GM18526 (cell line): ENCODE results near the gene KRT80.

Experiments used
- POLR2A ChIP-seq: IDR thresholded peaks from 3 replicates; pipeline ENCODE4 v1.6.1; 2011; ENCODE audit not compliant: insufficient read length; ENCODE audit errors: extremely low read depth

KRT80 gene

DNA sequence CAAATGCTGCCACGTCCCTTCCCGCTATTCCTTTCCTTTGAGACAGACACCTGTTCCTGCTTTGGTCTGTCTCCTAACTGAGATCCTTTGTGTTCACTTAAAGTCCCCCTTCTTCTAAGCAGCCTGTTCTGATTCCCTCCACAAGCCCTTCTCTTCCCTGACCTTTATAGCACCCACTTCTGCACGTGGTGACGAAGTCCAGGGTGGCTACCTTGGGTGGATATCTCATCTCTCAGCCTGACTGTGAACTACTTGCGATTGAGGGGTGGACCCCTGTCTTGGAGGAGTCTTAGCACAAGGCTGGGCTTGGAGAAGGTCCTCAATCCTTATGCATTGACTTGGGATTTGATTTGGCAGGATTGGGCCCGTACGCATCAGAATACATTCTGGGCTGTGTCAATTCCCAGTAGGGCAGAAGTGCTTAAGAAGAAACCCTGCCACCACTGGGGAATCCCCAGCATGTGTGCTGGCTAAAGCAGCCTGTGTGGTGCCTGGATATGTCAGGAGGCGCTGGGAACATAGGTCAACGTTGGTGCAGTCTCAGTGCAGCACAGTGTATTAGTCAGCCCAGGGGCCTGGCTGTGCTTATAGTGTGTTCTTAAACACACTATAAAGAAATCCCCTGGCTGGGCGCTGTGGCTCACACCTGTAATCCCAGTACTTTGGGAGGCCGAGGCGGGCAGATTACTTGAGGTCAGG lies 23.6 kb downstream of the KRT80 start:
- TF ChIP-seq POLR2A = no peak

DNA sequence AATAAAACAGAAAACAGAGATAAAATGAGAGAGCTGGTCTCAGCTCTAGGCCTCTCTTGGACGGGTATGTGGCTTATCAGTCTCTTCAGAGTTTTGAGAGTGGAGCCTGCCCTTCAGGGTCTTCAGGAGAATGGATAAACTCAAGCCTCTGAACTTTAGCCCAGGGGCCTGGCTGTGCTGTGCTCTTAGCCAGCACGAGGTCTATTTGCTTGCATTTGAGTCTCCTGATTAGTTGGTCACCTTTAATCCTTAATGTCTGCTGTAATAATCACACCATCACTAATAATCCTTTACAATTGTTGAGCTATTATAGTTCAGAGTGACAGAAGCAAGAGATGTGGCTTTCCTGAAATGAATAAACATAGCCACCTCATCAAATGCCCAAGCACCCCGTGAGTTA lies 24.3 kb downstream of the KRT80 start:
- TF ChIP-seq POLR2A = no peak

DNA sequence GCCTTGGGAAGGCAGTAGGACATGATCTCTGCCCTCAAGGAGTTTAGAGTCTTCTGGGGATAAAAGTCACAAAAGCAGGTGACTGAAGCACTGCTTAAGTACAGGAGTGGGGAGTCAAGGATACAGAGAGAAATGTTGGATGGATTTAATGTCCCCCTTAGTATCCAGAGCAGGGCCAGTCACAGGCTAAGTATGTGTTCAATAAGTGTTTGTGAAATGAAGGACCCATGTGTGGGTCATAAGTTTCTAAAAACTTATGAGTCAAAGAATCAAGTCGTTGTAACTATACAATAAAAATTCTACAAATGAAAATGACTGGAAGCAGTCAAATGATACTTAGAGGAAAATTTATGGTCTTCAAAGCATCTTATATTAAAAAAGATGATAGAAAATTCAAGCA lies 25.1 kb downstream of the KRT80 start:
- TF ChIP-seq POLR2A = no peak

DNA sequence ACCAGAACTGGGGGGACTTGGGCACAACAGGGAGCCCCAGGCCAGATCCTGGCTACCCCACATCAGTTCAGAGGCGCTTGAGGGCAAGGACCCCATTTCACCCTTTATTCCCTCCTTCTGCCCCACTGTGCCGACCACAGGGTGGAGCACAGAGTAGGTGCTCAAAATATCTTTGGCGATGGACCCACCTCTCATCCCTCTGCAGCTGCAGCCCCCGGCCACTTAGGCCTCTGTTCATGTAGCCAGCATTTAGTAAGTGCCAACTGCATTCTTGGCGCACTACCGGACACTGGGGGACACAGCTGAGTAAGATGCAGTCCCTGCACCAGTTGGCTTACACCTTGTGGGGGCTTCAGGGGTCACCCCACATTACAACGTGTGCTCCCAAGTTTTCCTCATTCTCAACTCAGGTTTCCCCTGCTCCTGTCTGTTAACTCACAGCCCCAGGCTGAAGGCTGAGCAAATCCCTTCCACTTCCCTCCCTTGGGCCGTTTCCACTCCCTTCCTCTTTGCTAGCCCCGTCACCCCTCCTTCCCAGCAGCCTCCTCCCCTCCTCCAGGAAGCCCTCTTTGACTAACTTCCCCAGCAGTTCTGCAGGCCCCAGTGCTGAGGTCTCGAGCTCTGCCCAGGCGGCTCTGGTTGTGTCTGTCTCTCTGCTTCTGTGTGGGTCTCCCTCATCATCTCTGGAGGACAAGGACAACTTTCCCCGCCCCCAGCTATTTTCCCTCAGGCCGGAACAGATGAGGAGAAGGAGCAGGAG lies 26.5 kb downstream of the KRT80 start:
- no peak for TF ChIP-seq POLR2A

DNA sequence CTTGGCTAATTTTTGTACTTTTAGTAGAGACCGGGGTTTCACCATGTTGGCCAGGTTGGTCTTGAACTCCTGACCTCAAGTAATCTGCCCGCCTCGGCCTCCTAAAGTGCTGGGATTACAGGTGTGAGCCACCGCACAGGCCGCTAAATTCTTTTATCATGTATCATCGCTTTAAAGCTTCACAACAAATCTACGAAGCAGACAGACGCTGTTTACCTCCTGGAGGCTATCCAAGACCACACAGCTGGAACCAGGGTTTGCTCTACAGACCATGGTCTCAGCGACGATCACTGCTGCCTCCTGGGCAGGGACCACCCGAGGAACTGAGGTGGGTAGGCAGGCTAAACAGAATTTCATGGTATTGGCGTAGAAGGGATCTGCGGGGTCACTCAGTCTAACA lies 27.2 kb downstream of the KRT80 start:
- no peak for TF ChIP-seq POLR2A

DNA sequence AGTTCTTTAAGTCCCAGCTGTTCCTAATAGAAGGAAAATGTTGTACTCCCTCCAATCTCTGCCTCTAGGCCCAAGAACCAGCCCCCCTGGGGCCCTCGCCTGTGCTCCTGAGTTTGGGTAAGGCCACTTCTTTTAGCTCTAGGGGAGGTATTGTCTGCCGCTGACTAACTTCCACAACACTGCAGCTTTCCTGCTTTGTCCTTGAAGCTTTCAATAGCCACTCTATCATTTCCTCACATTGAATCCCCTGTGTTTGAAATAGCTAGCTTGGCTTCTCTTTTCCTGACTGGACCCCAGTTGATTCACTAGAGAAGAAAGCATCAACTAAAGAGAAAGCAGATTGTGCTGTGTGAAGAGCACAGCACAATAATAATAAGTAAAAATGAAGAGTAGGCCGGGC lies 28.8 kb downstream of the KRT80 start:
- no peak for TF ChIP-seq POLR2A

DNA sequence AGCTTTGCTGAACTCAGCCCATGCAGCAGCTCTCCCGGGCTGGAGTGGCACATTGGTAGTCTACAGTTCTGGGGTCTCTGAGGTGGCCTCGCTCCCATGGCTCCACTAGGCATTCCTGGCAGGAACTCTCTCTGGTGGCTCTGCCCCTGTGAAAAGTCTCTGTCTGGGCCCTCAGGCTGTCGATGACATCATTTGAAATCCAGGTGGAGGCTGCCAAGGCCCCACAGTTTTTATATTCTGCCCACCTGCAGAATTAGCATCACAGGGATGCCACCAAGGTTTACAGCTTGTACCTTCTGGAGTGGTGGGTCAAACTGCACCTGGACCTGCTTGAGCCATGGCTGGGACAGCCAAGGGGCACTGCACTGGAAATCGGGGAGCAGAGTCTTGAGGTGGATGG lies 31.6 kb downstream of the KRT80 start:
- TF ChIP-seq POLR2A = no peak

DNA sequence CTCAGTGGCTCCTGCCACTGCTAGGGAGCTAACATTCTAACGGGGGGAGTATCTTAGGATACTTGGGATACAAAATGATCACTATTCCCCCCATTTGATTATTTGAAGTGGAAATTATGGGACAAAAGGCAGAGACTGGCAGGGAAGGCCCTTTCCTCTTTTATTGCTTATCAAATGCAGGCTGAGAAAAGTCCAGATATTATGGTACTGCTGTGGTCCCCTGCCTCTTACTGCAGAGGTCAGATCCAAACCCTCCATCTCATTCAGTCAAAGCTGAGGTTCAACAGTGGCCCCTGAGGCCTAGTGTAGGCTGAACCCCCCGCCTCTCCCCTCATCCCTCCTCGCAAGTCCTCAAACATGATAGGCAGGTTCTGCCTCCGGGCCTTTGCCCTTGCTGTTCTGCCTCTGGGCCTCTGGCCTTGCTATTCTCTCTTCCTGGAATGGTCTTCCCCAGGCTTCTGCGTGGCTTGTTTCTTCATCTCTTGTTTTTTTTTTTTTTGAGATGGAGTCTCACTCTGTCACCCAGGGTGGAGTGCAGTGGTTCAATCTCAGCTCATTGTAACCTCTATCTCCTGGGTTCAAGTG lies 34.2 kb downstream of the KRT80 start:
- TF ChIP-seq POLR2A = no peak

DNA sequence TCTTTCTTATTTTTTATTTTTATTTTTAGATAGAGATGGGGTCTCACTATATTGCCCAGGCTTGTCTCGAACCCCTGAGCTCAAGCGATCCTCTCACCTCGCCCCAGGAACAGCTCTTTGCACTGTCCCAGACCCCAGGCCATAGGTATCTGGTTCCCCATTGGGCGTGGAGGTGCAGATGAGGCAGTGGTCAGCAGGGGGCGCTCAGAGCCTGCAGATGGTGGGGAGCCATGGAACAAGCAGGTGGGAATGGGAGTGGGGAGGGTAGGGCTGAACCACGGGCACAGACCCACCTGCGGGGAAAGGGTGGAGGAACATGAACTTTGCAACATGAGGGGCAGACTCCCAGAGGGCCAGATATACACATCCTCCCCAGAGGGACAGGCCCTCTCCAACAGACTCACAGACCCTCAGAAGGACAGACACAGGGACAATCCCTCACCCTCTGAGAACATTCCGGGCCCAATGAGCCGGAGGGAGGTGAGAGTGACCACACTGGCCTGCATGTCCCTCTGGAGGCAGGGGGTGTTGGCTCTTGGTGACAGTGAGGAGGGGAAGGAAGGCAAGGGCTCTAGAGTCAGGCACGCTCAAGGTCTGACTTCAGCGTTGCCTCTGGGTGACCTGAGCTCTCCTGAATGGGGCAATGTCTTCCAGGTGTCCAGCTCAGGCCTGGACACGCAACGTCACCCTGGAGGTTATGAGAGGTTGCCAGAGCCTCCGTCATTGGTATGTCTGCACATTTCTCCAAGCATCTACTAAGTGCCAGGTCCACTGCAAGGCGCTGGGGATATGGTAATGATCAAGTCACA lies 34.9 kb downstream of the KRT80 start:
- no peak for TF ChIP-seq POLR2A

DNA sequence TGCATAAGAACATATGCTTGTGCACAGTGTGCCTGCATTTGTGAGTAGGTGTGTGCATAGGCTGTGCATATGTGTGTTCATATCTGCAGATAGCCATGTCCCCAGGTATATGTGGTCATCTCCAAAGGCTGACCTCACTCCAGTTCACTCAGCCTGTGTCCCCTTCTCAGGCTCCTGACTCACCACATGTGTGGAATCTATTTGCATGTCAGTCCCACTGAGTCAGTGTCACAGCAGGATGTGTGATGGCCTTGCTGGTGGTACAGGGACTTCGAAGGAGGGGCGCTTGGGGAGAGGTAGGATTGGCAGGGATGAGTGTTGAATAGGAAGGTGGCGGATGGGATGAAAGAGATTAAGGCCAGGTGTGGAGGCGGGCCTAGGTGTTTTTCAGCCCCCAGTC lies 35.5 kb downstream of the KRT80 start:
- TF ChIP-seq POLR2A = no peak

DNA sequence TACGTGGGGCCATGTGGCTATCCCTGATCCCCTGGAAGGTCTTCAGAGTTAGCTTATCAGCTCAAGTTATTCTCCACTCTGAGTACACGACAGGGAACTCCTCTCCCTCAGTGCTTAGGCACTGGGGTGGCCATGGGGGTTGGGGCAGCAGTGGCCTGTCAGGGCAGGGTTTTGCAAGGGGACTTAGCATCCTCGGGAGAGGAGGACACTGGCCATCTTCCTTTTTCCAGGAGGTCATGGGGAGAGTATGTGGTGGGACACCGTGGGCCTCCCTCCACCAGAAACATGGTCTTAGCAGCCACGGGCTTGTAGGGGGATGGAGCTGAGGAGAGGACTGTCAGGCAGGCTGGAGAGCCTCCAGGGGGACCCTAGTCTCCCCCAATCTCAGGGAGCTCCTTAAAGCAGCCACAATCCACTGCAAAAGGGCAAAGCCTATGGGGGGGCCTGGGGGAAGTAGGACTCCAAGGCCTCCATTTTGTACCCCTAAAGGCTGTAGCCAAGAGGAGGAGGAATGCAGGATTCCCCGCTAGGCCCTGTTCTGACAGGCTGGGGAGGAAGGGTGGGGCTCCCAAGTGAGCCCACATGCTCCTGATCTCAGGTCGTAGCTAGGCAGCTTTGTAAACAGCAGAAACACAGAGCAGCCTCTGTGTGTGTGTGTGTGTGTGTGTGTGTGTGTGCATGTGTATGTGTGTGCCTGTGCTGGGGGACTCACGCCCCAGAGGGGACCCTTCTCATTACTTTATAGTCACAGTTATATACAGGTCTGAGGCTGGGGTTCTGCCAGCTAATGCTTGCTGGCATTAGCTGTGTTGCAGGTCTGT lies 36.6 kb downstream of the KRT80 start:
- TF ChIP-seq POLR2A = no peak

DNA sequence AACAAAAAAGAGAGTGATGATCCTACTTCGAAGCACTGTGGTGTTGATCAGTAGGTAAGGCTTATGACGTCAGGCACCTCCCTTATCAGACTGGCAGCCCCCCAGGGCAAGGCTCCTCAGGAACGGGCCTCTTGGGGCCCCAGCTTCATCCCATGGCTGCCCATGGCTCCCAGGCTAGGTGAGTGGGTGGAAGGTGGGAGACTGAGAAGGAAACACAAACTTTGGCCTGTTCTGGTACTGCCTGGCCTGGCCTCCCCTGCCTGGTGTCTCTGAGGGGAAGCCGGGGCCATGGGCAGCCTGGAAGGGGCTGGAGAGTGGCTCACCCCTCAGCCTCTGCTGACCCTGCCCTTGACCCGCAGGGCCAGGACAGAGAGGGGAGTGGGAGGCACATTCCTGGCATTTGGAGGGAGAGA lies 38.9 kb downstream of the KRT80 start:
- TF ChIP-seq POLR2A = no peak

DNA sequence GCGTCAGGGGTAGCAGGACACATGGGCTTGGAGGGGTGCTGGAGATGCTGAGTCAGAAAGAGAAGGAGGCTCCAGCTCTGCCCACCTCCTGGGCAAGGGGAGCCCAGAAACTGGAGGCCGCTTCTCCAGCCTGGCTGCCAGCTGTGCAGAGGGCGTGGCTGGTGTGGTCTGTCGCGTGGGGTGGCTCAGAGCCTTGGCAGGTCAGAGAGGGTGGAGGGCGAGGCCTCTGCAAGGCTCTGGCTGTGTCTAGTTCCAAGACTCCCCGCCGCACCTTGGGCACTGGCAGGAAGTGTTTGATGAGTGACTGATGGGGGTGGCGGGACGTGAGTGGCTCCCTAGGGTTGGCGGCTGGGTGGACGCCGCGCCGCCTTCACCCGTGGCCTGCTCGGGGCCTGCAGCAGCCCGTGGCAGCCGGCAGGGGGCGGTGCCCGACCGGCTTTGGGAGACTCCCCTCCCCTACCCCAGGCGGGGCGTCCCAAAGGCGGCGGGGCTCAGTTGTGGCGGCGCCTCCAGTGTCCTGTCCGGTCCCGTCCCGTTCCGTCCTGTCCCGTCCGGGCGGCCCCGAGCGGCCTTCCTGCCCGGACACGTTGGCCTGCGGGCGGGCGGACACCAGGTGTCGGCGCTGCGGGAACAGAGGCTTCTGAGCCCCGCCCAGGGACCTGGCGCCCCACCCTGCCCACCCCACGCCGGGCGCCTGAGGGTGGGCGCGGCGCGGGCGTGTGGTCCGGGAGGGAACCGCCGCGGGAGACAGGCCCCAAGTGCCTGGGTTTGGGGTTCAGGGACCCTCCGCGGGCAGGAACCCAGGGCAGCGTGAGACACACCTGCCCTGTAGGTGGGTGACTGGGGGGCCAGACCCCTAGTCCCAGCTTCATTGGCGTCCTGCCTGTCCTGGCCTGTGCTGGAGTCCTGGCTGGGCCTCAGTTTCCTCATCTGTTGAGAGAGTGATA lies 39.7 kb downstream of the KRT80 start:
- TF ChIP-seq POLR2A = no peak

DNA sequence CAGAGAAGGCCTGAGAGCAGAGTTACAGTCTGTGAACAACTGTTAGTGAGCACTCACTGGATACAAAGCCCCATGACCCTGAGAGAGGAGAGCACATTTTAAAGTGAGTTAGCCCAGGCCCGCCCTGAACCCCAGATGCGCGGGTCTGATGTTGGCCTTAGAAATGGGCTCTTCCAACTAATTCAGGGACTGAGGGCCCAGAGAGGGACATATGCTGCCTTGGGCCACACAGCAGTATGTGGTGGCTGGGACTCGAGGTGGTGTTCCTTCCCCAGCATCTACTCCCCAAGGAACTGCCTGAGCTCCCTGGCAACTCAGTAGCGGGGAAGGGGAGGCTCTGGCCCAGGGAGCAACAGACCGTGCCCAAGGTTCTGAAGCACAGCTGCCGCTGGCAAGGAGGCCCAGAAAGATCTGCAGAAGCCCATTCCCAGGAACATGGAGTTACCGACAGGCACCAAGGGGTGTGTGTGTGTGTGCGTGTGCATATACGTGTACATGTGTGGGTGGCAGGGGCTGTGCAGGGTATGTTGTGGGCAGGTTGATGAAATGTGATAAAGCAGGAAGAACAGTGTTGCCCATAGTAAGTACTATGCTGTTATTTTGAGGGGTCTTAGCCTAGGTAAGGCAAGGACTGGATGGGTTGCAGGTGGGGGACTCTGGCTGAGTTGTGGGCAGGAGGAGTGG lies 40.5 kb downstream of the KRT80 start:
- TF ChIP-seq POLR2A = no peak
